ENCODE results near the gene DFFA.
"Not testable (repeated sequence)": the region's sequence is repeated elsewhere in the genome, so short reads cannot be mapped to it uniquely, and the experiment has no call there.

The DFFA gene

GRCh38 chr1:10513199-10513598 is 40.9 kb upstream of the DFFA start:
- H3K9me3 ChIP-seq (ENCODE audit: control insufficient read depth, insufficient read depth, low read length), result no peaks in the 10 kb centered on the region
- no peak overlapping the region for H3K4me3 ChIP-seq (ENCODE audit: low read depth, low read length)
- H3K9ac ChIP-seq (ENCODE audit: low read depth, low read length), result no peak overlapping the region
- H3K36me3 ChIP-seq (ENCODE audit: control insufficient read depth, insufficient read depth, low read length), result no peaks in the 10 kb centered on the region
- H3K27me3 ChIP-seq (ENCODE audit: control insufficient read depth, insufficient read depth, low read length), result no peaks in the 10 kb centered on the region
- H3K4me1 ChIP-seq (ENCODE audit: control insufficient read depth, insufficient read depth, low read length), result peaks cover 12% of the 10 kb centered on the region

GRCh38 chr1:10511494-10511885 is 39.2 kb upstream of the DFFA start:
- Histone ChIP-seq H3K9me3 (ENCODE audit: control insufficient read depth, insufficient read depth, low read length) (no peaks in the 10 kb centered on the region), H3K27me3 (ENCODE audit: control insufficient read depth, insufficient read depth, low read length) (no peaks in the 10 kb centered on the region), H3K9ac (ENCODE audit: low read depth, low read length) (no peak overlapping the region), H3K4me1 (ENCODE audit: control insufficient read depth, insufficient read depth, low read length) (peaks cover 7% of the 10 kb centered on the region), H3K4me3 (ENCODE audit: low read depth, low read length) (no peak overlapping the region), H3K36me3 (ENCODE audit: control insufficient read depth, insufficient read depth, low read length) (no peaks in the 10 kb centered on the region)

GRCh38 chr1:10510520-10511493 is 38.5 kb upstream of the DFFA start:
- Histone ChIP-seq H3K9me3 (ENCODE audit: control insufficient read depth, insufficient read depth, low read length) (no peaks in the 10 kb centered on the region), H3K4me3 (ENCODE audit: low read depth, low read length) (no peak overlapping the region), H3K36me3 (ENCODE audit: control insufficient read depth, insufficient read depth, low read length) (no peaks in the 10 kb centered on the region), H3K27me3 (ENCODE audit: control insufficient read depth, insufficient read depth, low read length) (no peaks in the 10 kb centered on the region), H3K4me1 (ENCODE audit: control insufficient read depth, insufficient read depth, low read length) (peaks cover 7% of the 10 kb centered on the region), H3K9ac (ENCODE audit: low read depth, low read length) (no peak overlapping the region)

- no peak overlapping the region for H3K9ac ChIP-seq (ENCODE audit: low read depth, low read length)
- H3K9me3 ChIP-seq (ENCODE audit: control insufficient read depth, insufficient read depth, low read length), result no peaks in the 10 kb centered on the region
- peaks cover 7% of the 10 kb centered on the region for H3K4me1 ChIP-seq (ENCODE audit: control insufficient read depth, insufficient read depth, low read length)
Measured at GRCh38 chr1:10509809-10510509, 37.6 kb upstream of the DFFA start.

GRCh38 chr1:10508511-10508951 is 36.2 kb upstream of the DFFA start:
- no peak overlapping the region for H3K4me3 ChIP-seq (ENCODE audit: low read depth, low read length)
- no peak overlapping the region for H3K9ac ChIP-seq (ENCODE audit: low read depth, low read length)
- H3K4me1 ChIP-seq (ENCODE audit: control insufficient read depth, insufficient read depth, low read length), result peaks cover 7% of the 10 kb centered on the region
- H3K9me3 ChIP-seq (ENCODE audit: control insufficient read depth, insufficient read depth, low read length), result no peaks in the 10 kb centered on the region
- H3K36me3 ChIP-seq (ENCODE audit: control insufficient read depth, insufficient read depth, low read length), result no peaks in the 10 kb centered on the region
- H3K27me3 ChIP-seq (ENCODE audit: control insufficient read depth, insufficient read depth, low read length), result no peaks in the 10 kb centered on the region

More at GRCh38 chr1:10509809-10510509, 37.6 kb upstream of the DFFA start:
- no peaks in the 10 kb centered on the region for H3K27me3 ChIP-seq (ENCODE audit: control insufficient read depth, insufficient read depth, low read length)
- no peaks in the 10 kb centered on the region for H3K36me3 ChIP-seq (ENCODE audit: control insufficient read depth, insufficient read depth, low read length)
- no peak overlapping the region for H3K4me3 ChIP-seq (ENCODE audit: low read depth, low read length)

GRCh38 chr1:10507111-10507879 is 35.0 kb upstream of the DFFA start:
- no peaks in the 10 kb centered on the region for H3K27me3 ChIP-seq (ENCODE audit: control insufficient read depth, insufficient read depth, low read length)
- H3K36me3 ChIP-seq (ENCODE audit: control insufficient read depth, insufficient read depth, low read length), result no peaks in the 10 kb centered on the region
- H3K9me3 ChIP-seq (ENCODE audit: control insufficient read depth, insufficient read depth, low read length), result no peaks in the 10 kb centered on the region
- H3K4me3 ChIP-seq (ENCODE audit: low read depth, low read length), result no peak overlapping the region
- no peak overlapping the region for H3K9ac ChIP-seq (ENCODE audit: low read depth, low read length)
- H3K4me1 ChIP-seq (ENCODE audit: control insufficient read depth, insufficient read depth, low read length), result peaks cover 7% of the 10 kb centered on the region

- H3K27me3 ChIP-seq (ENCODE audit: control insufficient read depth, insufficient read depth, low read length), result no peaks in the 10 kb centered on the region
- peaks cover 7% of the 10 kb centered on the region for H3K4me1 ChIP-seq (ENCODE audit: control insufficient read depth, insufficient read depth, low read length)
- no peak overlapping the region for H3K9ac ChIP-seq (ENCODE audit: low read depth, low read length)
- H3K9me3 ChIP-seq (ENCODE audit: control insufficient read depth, insufficient read depth, low read length), result no peaks in the 10 kb centered on the region
- H3K36me3 ChIP-seq (ENCODE audit: control insufficient read depth, insufficient read depth, low read length), result no peaks in the 10 kb centered on the region
- no peak overlapping the region for H3K4me3 ChIP-seq (ENCODE audit: low read depth, low read length)
Measured at GRCh38 chr1:10506677-10507047, 34.3 kb upstream of the DFFA start.

GRCh38 chr1:10506046-10506676 is 33.8 kb upstream of the DFFA start:
- H3K27me3 ChIP-seq (ENCODE audit: control insufficient read depth, insufficient read depth, low read length); H3K4me3 ChIP-seq (ENCODE audit: low read depth, low read length); H3K9ac ChIP-seq (ENCODE audit: low read depth, low read length); H3K9me3 ChIP-seq (ENCODE audit: control insufficient read depth, insufficient read depth, low read length); H3K36me3 ChIP-seq (ENCODE audit: control insufficient read depth, insufficient read depth, low read length); H3K4me1 ChIP-seq (ENCODE audit: control insufficient read depth, insufficient read depth, low read length): not testable (repeated sequence)

GRCh38 chr1:10504249-10504648 is 31.9 kb upstream of the DFFA start:
- Histone ChIP-seq H3K4me3 (ENCODE audit: low read depth, low read length) (no peak overlapping the region), H3K36me3 (ENCODE audit: control insufficient read depth, insufficient read depth, low read length) (no peaks in the 10 kb centered on the region), H3K4me1 (ENCODE audit: control insufficient read depth, insufficient read depth, low read length) (peaks cover 7% of the 10 kb centered on the region), H3K9ac (ENCODE audit: low read depth, low read length) (no peak overlapping the region), H3K27me3 (ENCODE audit: control insufficient read depth, insufficient read depth, low read length) (no peaks in the 10 kb centered on the region), H3K9me3 (ENCODE audit: control insufficient read depth, insufficient read depth, low read length) (no peaks in the 10 kb centered on the region)

GRCh38 chr1:10502206-10502605 is 29.9 kb upstream of the DFFA start:
- no peaks in the 10 kb centered on the region for H3K27me3 ChIP-seq (ENCODE audit: control insufficient read depth, insufficient read depth, low read length)
- no peak overlapping the region for H3K4me3 ChIP-seq (ENCODE audit: low read depth, low read length)
- no peak overlapping the region for H3K9ac ChIP-seq (ENCODE audit: low read depth, low read length)
- H3K36me3 ChIP-seq (ENCODE audit: control insufficient read depth, insufficient read depth, low read length), result no peaks in the 10 kb centered on the region
- no peaks in the 10 kb centered on the region for H3K4me1 ChIP-seq (ENCODE audit: control insufficient read depth, insufficient read depth, low read length)
- no peaks in the 10 kb centered on the region for H3K9me3 ChIP-seq (ENCODE audit: control insufficient read depth, insufficient read depth, low read length)

GRCh38 chr1:10498231-10498630 is 25.9 kb upstream of the DFFA start:
- H3K4me3 ChIP-seq (ENCODE audit: low read depth, low read length), result no peak overlapping the region
- H3K9ac ChIP-seq (ENCODE audit: low read depth, low read length), result no peak overlapping the region
- H3K27me3 ChIP-seq (ENCODE audit: control insufficient read depth, insufficient read depth, low read length), result no peaks in the 10 kb centered on the region
- H3K36me3 ChIP-seq (ENCODE audit: control insufficient read depth, insufficient read depth, low read length), result peaks cover 3% of the 10 kb centered on the region
- no peaks in the 10 kb centered on the region for H3K9me3 ChIP-seq (ENCODE audit: control insufficient read depth, insufficient read depth, low read length)
- H3K4me1 ChIP-seq (ENCODE audit: control insufficient read depth, insufficient read depth, low read length), result peaks cover 3% of the 10 kb centered on the region

Measured in iPS-15b (cell line).